ENCODE data around the gene CGB5.
A peak's percentile ranks its signal among the peaks of the same experiment; 100 is the strongest.
"Not testable (repeated sequence)": the region's sequence is repeated elsewhere in the genome, so short reads cannot be mapped to it uniquely, and the experiment has no call there.

DNA sequence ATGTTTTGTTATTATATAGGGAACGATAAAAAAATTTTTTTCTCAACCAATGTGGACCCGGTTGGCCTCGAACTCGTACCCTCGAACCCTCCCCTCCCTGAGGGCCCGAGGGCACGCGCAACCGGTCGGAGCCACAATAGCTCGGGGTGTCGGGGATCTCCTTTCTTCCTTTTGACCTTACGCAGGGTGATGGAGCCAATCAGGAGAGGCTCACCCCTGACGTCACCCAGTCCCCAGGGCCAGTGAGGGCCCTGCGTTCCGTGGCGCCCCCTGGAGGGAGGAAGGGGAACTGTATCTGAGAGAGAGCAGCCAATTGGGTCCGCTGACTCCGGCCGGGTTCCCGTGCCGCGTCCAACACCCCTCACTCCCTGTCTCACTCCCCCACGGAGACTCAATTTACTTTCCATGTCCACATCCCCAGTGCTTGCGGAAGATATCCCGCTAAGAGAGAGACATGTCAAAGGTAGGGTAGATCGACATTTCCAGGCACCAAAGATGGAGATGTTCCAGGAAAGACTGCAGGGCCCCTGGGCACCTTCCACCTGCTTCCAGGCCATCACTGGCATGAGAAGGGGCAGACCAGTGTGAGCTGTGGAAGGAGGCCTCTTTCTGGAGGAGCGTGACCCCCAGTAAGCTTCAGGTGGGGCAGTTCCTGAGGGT is 11.9 kb upstream of the CGB5 start, which contains the start of gene CGB2:
- TF ChIP-seq, protein P1, sequence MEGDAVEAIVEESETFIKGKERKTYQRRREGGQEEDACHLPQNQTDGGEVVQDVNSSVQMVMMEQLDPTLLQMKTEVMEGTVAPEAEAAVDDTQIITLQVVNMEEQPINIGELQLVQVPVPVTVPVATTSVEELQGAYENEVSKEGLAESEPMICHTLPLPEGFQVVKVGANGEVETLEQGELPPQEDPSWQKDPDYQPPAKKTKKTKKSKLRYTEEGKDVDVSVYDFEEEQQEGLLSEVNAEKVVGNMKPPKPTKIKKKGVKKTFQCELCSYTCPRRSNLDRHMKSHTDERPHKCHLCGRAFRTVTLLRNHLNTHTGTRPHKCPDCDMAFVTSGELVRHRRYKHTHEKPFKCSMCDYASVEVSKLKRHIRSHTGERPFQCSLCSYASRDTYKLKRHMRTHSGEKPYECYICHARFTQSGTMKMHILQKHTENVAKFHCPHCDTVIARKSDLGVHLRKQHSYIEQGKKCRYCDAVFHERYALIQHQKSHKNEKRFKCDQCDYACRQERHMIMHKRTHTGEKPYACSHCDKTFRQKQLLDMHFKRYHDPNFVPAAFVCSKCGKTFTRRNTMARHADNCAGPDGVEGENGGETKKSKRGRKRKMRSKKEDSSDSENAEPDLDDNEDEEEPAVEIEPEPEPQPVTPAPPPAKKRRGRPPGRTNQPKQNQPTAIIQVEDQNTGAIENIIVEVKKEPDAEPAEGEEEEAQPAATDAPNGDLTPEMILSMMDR (IDR thresholded peaks at IDR 0.05), result peak in 3 of 6 experiments; percentile 6 to 51 (median 20)
- TF ChIP-seq POLR2A (IDR thresholded peaks at IDR 0.05), result not testable (repeated sequence)
